Measurements from ENCODE around the gene CCSER1. TPM values are rescaled to one million over a fixed set of nuclear protein-coding genes. Genes with fewer than 3 reads are reported as not detected.

Gene CCSER1
- total and polyA plus RNA-seq, 7 donors: 0.06 to 2.5 (median 0.30) TPM

DNA sequence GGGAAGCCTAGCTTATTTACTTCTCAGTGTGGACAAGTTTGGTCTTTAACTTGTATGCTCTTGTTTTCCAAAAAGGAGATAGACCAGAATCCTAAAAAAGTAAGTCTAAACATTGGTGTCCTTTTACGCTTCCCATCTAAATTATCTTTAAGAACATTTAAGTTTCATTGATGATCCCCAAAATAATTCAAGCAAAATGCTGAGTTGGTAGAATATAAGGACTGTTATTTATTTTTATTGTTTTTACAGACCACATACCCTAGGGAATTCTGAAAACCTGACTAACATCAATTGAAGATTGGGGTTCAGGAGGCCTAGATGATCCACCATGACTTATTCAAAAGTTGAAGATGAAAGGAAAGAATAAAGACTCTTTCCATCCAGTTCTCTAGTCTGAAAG lies 653.0 kb downstream of the CCSER1 start:
- H3K4me3 ChIP-seq: no peak overlapping the region
- 88 to 98% (median 90%) methylated on average over 1 of the region's 1 CpG for WGBS, 3 donors
- no peaks in the 10 kb centered on the region for H3K4me1 ChIP-seq
- H3K27me3 ChIP-seq (ENCODE audit: insufficient read depth in 3 of 3, low read length in 2 of 3): no peaks in the 10 kb centered on the region
- intact Hi-C loops (cut with DNase I): no loop called here
- H3K27ac ChIP-seq: no peak overlapping the region
- no peaks in the 10 kb centered on the region for H3K9me3 ChIP-seq
- DNase-seq (no peak), ATAC-seq (no peak)
- TF ChIP-seq CTCF (IDR thresholded peaks at IDR 0.05): no peak
- H3K36me3 ChIP-seq (ENCODE audit: insufficient read depth in 1 of 2, low read depth in 1 of 2): no peaks in the 10 kb centered on the region

DNA sequence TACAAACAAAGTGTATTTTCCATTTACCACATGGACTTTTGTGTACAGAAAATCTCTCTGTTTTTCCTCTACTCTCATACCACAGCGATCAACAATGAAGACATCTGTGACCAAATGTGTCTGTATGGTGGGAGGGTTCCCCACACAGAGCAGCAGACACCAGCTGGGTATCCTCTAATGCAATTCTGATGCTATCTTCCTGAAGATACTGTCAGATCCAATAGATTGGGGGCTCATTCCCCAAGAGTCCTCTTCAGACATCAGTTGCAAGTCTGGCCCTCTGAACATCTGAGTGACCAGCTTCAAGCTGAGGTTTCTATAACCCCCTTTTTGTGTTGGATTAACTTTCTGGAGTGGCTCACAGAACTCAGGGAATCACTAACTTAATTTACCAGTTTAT lies 659.4 kb downstream of the CCSER1 start:
- H3K27ac ChIP-seq: no peak overlapping the region
- no peaks in the 10 kb centered on the region for H3K27me3 ChIP-seq (ENCODE audit: insufficient read depth in 3 of 3, low read length in 2 of 3)
- H3K36me3 ChIP-seq (ENCODE audit: insufficient read depth in 1 of 2, low read depth in 1 of 2): no peaks in the 10 kb centered on the region
- intact Hi-C loops (cut with DNase I): no loop called here
- no peak overlapping the region for H3K4me3 ChIP-seq
- TF ChIP-seq CTCF (IDR thresholded peaks at IDR 0.05): no peak
- no peaks in the 10 kb centered on the region for H3K4me1 ChIP-seq
- DNase-seq: no peak
- 88 to 91% (median 91%) methylated on average over 1 of the region's 1 CpG for WGBS, 3 donors
- no peak for ATAC-seq
- H3K9me3 ChIP-seq: no peaks in the 10 kb centered on the region

DNA sequence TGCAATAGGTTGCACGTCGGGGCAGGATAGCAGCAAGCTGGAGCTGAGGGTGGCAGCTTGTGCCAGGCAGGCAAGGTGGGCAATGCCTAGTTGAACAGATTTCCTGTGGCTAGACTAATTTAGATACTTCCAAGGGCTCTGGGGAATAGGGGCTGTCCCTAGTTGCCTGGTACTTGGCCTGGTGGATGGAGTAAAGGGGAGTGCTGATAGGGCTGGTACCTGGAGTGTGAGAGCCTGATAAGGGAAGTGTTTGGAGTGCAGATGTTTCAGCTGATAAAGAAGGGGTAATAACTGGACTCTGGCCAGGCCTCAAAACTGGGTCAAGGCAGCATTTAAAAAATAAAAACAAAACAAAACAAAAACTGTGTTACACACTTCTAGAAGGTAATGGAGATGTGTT lies 665.5 kb downstream of the CCSER1 start:
- Histone ChIP-seq H3K4me1 (no peaks in the 10 kb centered on the region), H3K27ac (no peak overlapping the region), H3K4me3 (no peak overlapping the region), H3K27me3 (ENCODE audit: insufficient read depth in 3 of 3, low read length in 2 of 3) (no peaks in the 10 kb centered on the region), H3K9me3 (no peaks in the 10 kb centered on the region), H3K36me3 (ENCODE audit: insufficient read depth in 1 of 2, low read depth in 1 of 2) (no peaks in the 10 kb centered on the region)
- intact Hi-C loops (cut with DNase I): no loop called here
- no peak for ATAC-seq
- TF ChIP-seq CTCF (IDR thresholded peaks at IDR 0.05): no peak
- DNase-seq: no peak
- 79 to 85% (median 85%) methylated on average over 2 of the region's 2 CpGs for WGBS, 3 donors

DNA sequence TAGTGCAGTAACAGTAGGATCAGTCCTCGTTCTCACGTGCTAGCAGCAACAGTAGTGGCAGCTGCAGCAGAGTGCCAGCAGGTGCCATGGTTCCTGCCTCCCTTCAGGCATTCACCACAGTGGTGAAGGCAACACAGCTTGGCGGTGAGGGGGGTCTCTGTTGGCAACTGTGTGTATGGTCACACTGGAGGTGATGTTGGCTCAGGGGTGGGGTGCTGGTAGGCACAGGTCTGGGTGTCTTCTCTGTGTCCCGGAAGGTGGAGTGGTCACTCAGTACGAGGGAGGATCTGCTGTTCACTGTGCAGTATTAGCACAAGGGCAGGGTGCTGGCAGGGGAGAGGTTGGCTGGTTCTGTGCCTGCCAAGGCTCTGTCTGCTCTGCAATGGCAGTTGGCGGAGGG lies 671.8 kb downstream of the CCSER1 start:
- Histone ChIP-seq H3K36me3 (ENCODE audit: insufficient read depth in 1 of 2, low read depth in 1 of 2) (no peaks in the 10 kb centered on the region), H3K4me3 (no peak overlapping the region), H3K27ac (no peak overlapping the region), H3K4me1 (no peaks in the 10 kb centered on the region), H3K9me3 (no peaks in the 10 kb centered on the region), H3K27me3 (ENCODE audit: insufficient read depth in 3 of 3, low read length in 2 of 3) (no peaks in the 10 kb centered on the region)
- intact Hi-C loops (cut with DNase I): no loop called here
- TF ChIP-seq CTCF (IDR thresholded peaks at IDR 0.05): no peak
- DNase-seq (no peak), ATAC-seq (no peak)
- 82 to 91% (median 82%) methylated on average over 6 of the region's 6 CpGs for WGBS, 3 donors

DNA sequence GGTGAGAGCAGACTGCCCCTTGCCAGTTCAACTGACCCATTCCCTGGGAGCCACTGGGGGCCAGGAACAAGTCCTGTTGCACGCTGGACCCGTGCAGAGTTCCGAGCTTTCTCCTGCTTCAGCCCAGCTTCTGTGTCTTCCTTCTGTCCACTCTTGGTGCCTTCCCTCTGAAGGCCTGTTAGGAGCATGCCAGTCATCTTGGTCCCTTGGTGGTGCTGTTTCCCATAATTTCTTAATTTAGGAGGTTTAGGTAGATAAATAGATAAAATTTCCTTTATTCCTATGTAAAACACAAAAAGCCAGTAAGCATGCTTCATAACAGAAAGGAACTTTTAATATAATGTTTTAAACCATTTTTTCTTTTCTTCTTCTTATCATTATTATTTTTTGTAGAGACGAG lies 672.7 kb downstream of the CCSER1 start:
- no peak overlapping the region for H3K27ac ChIP-seq
- no peak for TF ChIP-seq CTCF (IDR thresholded peaks at IDR 0.05)
- no peaks in the 10 kb centered on the region for H3K9me3 ChIP-seq
- 92 to 96% (median 92%) methylated on average over 4 of the region's 4 CpGs for WGBS, 3 donors
- intact Hi-C loops (cut with DNase I): no loop called here
- H3K27me3 ChIP-seq (ENCODE audit: insufficient read depth in 3 of 3, low read length in 2 of 3): no peaks in the 10 kb centered on the region
- DNase-seq (no peak), ATAC-seq (no peak)
- no peaks in the 10 kb centered on the region for H3K36me3 ChIP-seq (ENCODE audit: insufficient read depth in 1 of 2, low read depth in 1 of 2)
- no peaks in the 10 kb centered on the region for H3K4me1 ChIP-seq
- H3K4me3 ChIP-seq: no peak overlapping the region
